Heart right ventricle (tissue), 16 donors: Measurements from ENCODE around the gene KAT14. TPM values are rescaled to one million over a fixed set of nuclear protein-coding genes. Genes with fewer than 3 reads are reported as not detected.
"Not testable (repeated sequence)": the region's sequence is repeated elsewhere in the genome, so short reads cannot be mapped to it uniquely, and the experiment has no call there.

Experiments used
- ATAC-seq, 8 donors: fragments of 200-7000 bp; cut with Tn5 transposase; one replicate each; pipeline ENCODE4 v1.9.1; 2020; ENCODE audit warnings: mild to moderate bottlenecking in 8 of 8, moderate library complexity in 8 of 8, moderate number of reproducible peaks in 1 of 8
- DNase-seq, 2 donors: peaks; one replicate each; pipeline ENCODE4 v3.0.0-alpha.2; 2020
- H3K27ac ChIP-seq, 10 donors: fragments of 200-600 bp; sonication (generic) in 2 of 10; one replicate each; pipeline versions ENCODE4 v1.5.0 to v1.8.0; 2020 to 2022; ENCODE audit warnings: mild to moderate bottlenecking in 3 of 10
- H3K27me3 ChIP-seq, 7 donors: fragments of 200-600 bp; one replicate each; pipeline ENCODE4 v1.8.0; 2021 to 2022; ENCODE audit warnings: mild to moderate bottlenecking in 2 of 7
- H3K36me3 ChIP-seq, 9 donors: fragments of 200-600 bp; sonication (generic) in 1 of 9; one replicate each; pipeline versions ENCODE4 v1.5.0 to v1.8.0; 2020 to 2022; ENCODE audit warnings: mild to moderate bottlenecking in 2 of 9
- H3K4me1 ChIP-seq, 9 donors: fragments of 200-600 bp; sonication (generic) in 1 of 9; one replicate each; pipeline versions ENCODE4 v1.5.0 to v1.8.0; 2020 to 2022; ENCODE audit warnings: mild to moderate bottlenecking in 4 of 9
- H3K4me3 ChIP-seq, 10 donors: fragments of 200-600 bp; sonication (generic) in 2 of 10; one replicate each; pipeline versions ENCODE4 v1.5.0 to v1.8.0; 2020 to 2022; ENCODE audit warnings: mild to moderate bottlenecking in 7 of 10, moderate library complexity in 2 of 10
- H3K9me3 ChIP-seq, 11 donors: fragments of 200-600 bp in 10 of 11; sonication (generic) in 2 of 11; one replicate each; pipeline versions ENCODE4 v1.5.0 to v1.8.0; 2013 to 2022; ENCODE audit warnings: mild to moderate bottlenecking in 2 of 11, control low read depth in 1 of 11, moderate library complexity in 1 of 11
- WGBS, 2 donors: extraction: QIAGEN DNeasy Blood & Tissue Kit; methylation state at CpG; one replicate each; pipeline ENCODE4 v1.1.7; 2013; ENCODE audit warnings: inconsistent platforms in 1 of 2; 5-methylcytosine and 5-hydroxymethylcytosine counted together
- intact Hi-C, 10 donors: fragments of 100-400 bp; cut with DNase I; formaldehyde crosslinking; loops; one replicate each; pipeline versions ENCODE4 v1.11.1 to v1.14.2; 2022
- polyA plus RNA-seq, 2 donors: library from polyadenylated mRNA; stranded (reverse); fragments of 200-250 nt; gene quantifications; one replicate each; pipeline ENCODE4 v1.2.3, GENCODE V29; 2013
- total RNA-seq, 10 donors: library from RNA; stranded (reverse); fragmentation: NEBNext Ultra II Directional in 3 of 10; extraction: Animal tissue kit (Norgen Biotek cat#: 25700) in 3 of 10; gene quantifications; one replicate each; pipeline versions ENCODE4 v1.2.1 to v1.2.4, GENCODE V29; 2021 to 2023
- TF ChIP-seq, protein P1 (sequence below), 9 donors: fragments of 200-600 bp; sonication (generic) in 2 of 9; IDR thresholded peaks; one replicate each; pipeline versions ENCODE4 v1.5.0 to v1.8.0; 2021 to 2022; ENCODE audit warnings: antibody characterized with exemption in 9 of 9, mild to moderate bottlenecking in 5 of 9, moderate library complexity in 1 of 9
- donor health status: Arrhythmogenic right ventricular cardiomyopathy.
- donor health status: ischemic (EF 13 %, LVEDD 7.1; RV severe dilation, severe dysfunction).
- donor health status: healthy with polysubstance abuse.
- donor health status: DM: no; HTN: yes; CAD: no.
- donor health status: DM: no; HTN: no; CAD: no.
- donor health status: ischemic (EF 25% LVEDD 6.9; RV normal size, moderate dysfunction).
- donor health status: ischemic (EF 25% LVEDD 5.7; RV mildly dilated, moderate dysfunction).
- donor health status: healthy.
- donor health status: DM: yes; HTN: yes; CAD: no.
- donor health status: Ischemic cardiomyopathy.
- donor health status: ischemic (EF 35%, LVEDD 5.7; RV mildly dilated, moderate dysfunction).
- donor health status: nonischemic (EF 11% LVEDD 7.7; RV severe dilation, severe dysfunction).
- donor health status: DM: yes; HTN: yes; CAD: no.
- donor health status: PGD.
- donor health status: ischemic (EF 29% LVEDD 5.4; RV normal size, mild dysfunction).
- donor health status: nonischemic (EF 23%, LVEDD 6.1; RV moderate dilation, normal function).

Gene KAT14
- total and polyA plus RNA-seq, 12 donors, result 4.2 to 16.5 (median 10.1) TPM

DNA sequence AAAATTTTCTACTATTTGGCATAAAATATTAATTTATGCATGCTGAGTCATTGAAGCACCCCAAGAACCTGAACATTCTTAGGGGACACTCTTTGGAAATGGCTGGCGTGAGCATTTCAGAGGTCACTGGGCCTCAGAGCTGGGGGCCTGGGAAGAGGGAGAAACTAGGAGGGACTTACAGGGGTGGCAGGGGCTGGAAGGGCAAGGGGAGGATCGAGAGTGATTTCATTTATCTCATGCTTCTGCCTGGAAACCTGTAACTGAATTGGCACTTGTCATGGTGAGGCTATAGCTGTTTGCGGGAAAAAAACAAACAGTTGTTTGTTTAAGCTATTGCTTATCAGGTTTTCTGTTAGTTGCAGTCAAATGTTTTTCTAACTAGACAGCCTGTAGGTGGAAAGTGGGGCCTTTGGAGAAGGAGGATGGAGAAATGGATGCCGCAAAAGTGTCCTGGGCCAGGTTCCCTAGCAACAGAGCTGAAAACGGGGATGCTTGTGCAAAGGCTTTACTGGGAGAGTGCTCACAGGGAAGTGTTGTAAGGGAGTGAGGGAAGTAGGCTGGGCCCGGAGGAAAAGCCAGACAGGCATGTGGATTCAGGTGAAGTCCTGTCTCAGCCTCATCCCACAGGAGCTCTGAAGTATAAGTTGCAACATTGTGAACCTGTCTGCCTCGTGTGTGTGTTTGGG lies 36.4 kb upstream of the KAT14 start:
- no peak overlapping the region for H3K4me3 ChIP-seq
- no peak for ATAC-seq
- H3K27me3 ChIP-seq, result peaks cover 0 to 37% (median 19%) of the 10 kb centered on the region in 7 donors
- DNase-seq, result no peak
- TF ChIP-seq, protein P1, sequence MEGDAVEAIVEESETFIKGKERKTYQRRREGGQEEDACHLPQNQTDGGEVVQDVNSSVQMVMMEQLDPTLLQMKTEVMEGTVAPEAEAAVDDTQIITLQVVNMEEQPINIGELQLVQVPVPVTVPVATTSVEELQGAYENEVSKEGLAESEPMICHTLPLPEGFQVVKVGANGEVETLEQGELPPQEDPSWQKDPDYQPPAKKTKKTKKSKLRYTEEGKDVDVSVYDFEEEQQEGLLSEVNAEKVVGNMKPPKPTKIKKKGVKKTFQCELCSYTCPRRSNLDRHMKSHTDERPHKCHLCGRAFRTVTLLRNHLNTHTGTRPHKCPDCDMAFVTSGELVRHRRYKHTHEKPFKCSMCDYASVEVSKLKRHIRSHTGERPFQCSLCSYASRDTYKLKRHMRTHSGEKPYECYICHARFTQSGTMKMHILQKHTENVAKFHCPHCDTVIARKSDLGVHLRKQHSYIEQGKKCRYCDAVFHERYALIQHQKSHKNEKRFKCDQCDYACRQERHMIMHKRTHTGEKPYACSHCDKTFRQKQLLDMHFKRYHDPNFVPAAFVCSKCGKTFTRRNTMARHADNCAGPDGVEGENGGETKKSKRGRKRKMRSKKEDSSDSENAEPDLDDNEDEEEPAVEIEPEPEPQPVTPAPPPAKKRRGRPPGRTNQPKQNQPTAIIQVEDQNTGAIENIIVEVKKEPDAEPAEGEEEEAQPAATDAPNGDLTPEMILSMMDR (IDR thresholded peaks at IDR 0.05), result no peak
- 23 to 30% methylated on average over 7 of the region's 7 CpGs for WGBS, 2 donors
- H3K4me1 ChIP-seq, result no peaks in the 10 kb centered on the region
- no peak overlapping the region for H3K27ac ChIP-seq
- no peaks in the 10 kb centered on the region for H3K9me3 ChIP-seq
- intact Hi-C loops, result no loop called here
- H3K36me3 ChIP-seq, result no peaks in the 10 kb centered on the region

DNA sequence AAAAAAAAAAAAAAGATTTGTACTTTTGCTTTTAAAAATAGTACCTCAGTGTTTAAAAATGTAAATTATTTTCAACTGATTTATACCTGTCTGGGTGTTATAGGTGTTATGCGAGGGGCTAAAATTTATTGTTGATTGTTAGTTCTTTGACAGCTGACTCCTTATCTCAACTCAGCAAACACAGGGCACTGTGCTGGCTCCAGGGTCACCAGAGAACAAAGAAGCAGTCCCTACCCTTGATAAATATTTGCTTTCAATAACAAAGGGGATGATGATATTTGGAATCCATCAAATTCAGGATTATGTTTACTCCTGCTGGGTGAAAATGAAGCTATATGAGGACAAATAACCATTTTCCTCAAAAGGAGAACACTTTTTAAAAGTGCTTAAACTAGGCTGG lies 34.2 kb upstream of the KAT14 start:
- Histone ChIP-seq H3K4me3 (no peak overlapping the region), H3K9me3 (peaks cover 0 to 9% (median 0%) of the 10 kb centered on the region in 11 donors), H3K27me3 (peaks cover 0 to 37% (median 19%) of the 10 kb centered on the region in 7 donors), H3K27ac (no peak overlapping the region), H3K4me1 (no peaks in the 10 kb centered on the region), H3K36me3 (no peaks in the 10 kb centered on the region)
- whole genome bisulfite sequencing, 2 donors, result 59 to 65% methylated on average over 1 of the region's 1 CpG
- TF ChIP-seq, protein P1 (IDR thresholded peaks at IDR 0.05), result no peak
- DNase-seq (no peak), ATAC-seq (no peak)
- intact Hi-C loops, result no loop called here

DNA sequence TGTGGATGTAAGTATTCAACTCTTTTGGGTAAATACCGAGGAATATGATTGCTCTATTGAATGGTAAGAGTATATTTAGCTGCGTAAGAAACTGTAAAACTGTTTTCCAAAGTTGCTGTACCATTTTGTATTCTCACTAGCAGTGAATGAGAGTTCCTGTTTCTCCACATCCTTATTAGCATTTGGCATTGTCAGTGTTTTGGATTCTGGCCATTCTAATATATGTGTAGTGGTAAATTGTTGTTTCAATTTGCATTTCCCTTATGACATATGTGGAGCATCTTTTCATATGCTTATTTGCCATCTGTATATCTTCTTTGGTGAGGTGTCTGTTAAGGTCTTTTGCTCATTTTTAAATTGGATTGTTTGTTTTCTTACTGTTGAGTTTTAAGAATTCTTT lies 29.3 kb upstream of the KAT14 start:
- 82 to 85% methylated on average over 2 of the region's 2 CpGs for WGBS, 2 donors
- TF ChIP-seq, protein P1 (IDR thresholded peaks at IDR 0.05), result no peak

DNA sequence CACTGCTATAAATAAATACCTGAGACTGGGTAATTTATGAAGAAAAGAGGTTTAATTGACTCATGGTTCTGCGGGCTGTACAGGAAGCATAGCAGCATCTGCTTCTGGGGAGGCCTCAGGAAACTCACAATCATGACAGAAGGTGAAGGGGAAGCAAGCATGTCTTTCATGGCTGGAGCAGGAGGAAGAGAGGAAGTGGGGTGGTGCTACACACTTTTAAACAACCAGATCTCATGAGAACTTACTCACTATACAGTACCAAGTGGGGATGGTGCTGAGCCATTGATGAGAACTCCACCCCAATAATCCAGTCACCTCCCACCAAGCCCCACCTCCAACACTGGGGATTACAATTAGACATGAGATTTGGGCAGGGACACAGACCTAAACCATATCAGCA lies 9.1 kb upstream of the KAT14 start:
- intact Hi-C loops, H3K27ac ChIP-seq, H3K27me3 ChIP-seq, H3K36me3 ChIP-seq, ATAC-seq, H3K9me3 ChIP-seq, DNase-seq, H3K4me3 ChIP-seq, H3K4me1 ChIP-seq: not testable (repeated sequence)
- WGBS, 2 donors, result 52 to 56% methylated on average over 1 of the region's 1 CpG

More for the DNA sequence above, 29.3 kb upstream of the KAT14 start:
- H3K27me3 ChIP-seq, result peaks cover 0 to 18% (median 0%) of the 10 kb centered on the region in 7 donors
- H3K4me3 ChIP-seq, result no peak overlapping the region
- intact Hi-C loops, result no loop called here
- ATAC-seq (no peak), DNase-seq (no peak)
- no peak overlapping the region for H3K27ac ChIP-seq
- peaks cover 0 to 11% (median 0%) of the 10 kb centered on the region in 11 donors for H3K9me3 ChIP-seq
- H3K36me3 ChIP-seq, result no peaks in the 10 kb centered on the region
- H3K4me1 ChIP-seq, result no peaks in the 10 kb centered on the region

DNA sequence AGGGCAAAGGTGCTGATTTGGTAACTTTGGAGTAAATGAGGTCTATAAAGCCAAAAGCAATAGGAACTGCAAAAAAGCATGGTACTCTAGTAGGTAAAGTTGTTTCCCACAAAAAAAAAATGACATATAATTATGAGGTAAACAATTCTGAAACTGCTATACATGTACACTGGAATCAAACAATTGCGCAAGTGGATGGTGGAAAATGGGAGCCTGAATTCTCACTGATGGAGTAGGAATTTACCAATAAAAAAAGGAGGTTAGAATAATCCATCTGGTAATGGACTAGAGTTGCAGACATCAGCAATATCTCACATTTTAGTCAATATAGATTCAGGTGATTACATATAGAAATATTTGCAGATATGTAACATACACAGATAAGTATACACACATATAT lies 5.0 kb upstream of the KAT14 start:
- ATAC-seq (no peak), DNase-seq (no peak)
- WGBS, 2 donors, result 92 to 94% methylated on average over 1 of the region's 1 CpG
- intact Hi-C loops, result loop anchor here in 5 of 10 donors (10.0 kb wide), 1 partner anchor 152 kb away; the partner anchor contains the start of gene ZNF133 (in 5 of the 5)
- Histone ChIP-seq H3K9me3 (no peaks in the 10 kb centered on the region), H3K4me3 (no peak overlapping the region), H3K27ac (no peak overlapping the region), H3K27me3 (peaks cover 0 to 3% (median 0%) of the 10 kb centered on the region in 7 donors), H3K36me3 (no peaks in the 10 kb centered on the region), H3K4me1 (peaks cover 0 to 8% (median 4%) of the 10 kb centered on the region in 9 donors)
- TF ChIP-seq, protein P1 (IDR thresholded peaks at IDR 0.05), result no peak
